Measurements from ENCODE around the gene PTGIS.

The PTGIS gene

DNA sequence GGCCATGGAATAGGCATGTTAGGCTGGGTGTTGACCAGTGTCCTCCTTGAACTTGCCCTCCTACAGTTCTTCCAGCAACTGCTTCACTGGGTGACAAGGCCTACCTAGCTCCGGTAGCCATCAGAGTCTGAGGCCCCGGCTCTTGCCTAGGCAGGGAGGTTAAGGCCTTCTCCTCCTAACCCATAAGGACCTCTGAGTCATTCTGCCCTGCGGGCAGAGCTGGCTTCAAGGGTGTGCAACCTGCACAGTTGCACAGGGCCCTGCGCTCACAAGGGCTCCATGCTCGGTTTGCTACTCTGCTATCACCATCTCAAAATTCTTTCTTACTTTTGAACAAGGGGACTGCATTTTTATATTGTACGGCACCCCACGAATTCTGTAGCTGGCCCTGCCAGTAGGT, 103.4 kb downstream of the PTGIS start:
- ChIA-PET CTCF (no interaction called here), POLR2A (no interaction called here)
- DNase-seq (ENCODE audit: extremely low spot score) = no peak
- TF ChIP-seq, protein P1, sequence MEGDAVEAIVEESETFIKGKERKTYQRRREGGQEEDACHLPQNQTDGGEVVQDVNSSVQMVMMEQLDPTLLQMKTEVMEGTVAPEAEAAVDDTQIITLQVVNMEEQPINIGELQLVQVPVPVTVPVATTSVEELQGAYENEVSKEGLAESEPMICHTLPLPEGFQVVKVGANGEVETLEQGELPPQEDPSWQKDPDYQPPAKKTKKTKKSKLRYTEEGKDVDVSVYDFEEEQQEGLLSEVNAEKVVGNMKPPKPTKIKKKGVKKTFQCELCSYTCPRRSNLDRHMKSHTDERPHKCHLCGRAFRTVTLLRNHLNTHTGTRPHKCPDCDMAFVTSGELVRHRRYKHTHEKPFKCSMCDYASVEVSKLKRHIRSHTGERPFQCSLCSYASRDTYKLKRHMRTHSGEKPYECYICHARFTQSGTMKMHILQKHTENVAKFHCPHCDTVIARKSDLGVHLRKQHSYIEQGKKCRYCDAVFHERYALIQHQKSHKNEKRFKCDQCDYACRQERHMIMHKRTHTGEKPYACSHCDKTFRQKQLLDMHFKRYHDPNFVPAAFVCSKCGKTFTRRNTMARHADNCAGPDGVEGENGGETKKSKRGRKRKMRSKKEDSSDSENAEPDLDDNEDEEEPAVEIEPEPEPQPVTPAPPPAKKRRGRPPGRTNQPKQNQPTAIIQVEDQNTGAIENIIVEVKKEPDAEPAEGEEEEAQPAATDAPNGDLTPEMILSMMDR (IDR thresholded peaks at IDR 0.05; ENCODE audit: control extremely low read depth, extremely low read depth, low read depth, missing control alignments) = no peak

DNA sequence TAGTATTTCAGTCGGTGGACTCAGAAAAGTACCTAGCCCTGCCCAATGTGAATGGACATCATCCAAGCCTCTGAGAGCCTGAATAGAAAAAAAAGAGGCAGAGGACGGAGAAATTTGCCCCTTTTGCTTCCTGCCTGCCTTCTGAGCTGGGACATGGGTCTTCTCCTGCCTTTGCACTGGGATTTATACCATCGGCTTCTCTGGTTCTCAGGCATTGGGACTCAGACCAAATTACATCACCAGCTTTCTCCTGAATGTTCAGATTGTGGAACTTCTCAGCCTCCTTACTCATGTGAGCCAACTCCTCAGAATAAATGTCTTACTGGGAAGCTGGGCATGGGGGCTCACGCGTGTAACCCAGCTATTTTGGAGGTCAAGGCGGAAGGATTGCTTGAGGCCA, 105.3 kb downstream of the PTGIS start:
- DNase-seq (ENCODE audit: extremely low spot score) = no peak
- TF ChIP-seq, protein P1 (IDR thresholded peaks at IDR 0.05; ENCODE audit: control extremely low read depth, extremely low read depth, low read depth, missing control alignments) = no peak
- POLR2A ChIA-PET = no interaction called here
- CTCF ChIA-PET = interaction anchor here (0.9 kb wide), 1 partner anchor 51 kb away, joined by 3 read pairs; no protein-coding TSS in a partner anchor

DNA sequence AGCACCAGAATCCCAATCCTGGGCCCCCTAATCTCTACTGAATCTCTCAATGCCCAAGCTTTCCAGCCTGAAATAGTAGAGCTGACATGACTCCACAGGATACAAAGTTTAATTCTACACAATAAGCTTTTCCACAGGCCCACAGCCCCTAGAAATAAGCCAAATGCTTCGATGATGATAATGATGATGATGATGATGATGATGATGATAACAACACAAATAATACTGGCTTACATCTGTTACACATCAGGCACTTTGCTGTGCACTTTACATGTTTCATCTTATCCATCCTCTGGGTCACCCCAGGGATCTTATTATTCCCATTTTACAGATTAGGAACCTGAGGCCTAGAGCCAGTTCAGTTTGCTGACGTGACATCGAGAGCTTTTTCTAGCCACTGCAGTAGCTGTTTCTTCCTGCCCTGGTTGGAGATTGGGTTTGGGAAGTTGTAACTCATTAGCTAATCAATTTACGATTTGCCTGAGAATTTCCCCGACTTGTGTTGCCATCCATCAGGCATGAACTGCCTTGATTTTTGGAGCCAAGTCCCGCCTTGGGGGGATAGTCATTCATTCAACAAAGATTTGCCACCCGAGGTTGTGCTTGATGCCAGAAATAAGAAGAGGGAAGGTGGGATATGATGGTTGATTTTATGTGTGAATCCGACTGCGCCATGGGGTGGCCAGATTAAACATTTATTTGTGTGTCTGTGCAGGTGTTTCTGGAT, 105.9 kb downstream of the PTGIS start:
- TF ChIP-seq, protein P1 (IDR thresholded peaks at IDR 0.05; ENCODE audit: control extremely low read depth, extremely low read depth, low read depth, missing control alignments) = no peak
- POLR2A ChIA-PET = no interaction called here
- DNase-seq (ENCODE audit: extremely low spot score) = no peak
- CTCF ChIA-PET = interaction anchor here (0.9 to 1.0 kb wide), 2 partner anchors 37 to 51 kb away, joined by 3 read pairs; no protein-coding TSS in a partner anchor

DNA sequence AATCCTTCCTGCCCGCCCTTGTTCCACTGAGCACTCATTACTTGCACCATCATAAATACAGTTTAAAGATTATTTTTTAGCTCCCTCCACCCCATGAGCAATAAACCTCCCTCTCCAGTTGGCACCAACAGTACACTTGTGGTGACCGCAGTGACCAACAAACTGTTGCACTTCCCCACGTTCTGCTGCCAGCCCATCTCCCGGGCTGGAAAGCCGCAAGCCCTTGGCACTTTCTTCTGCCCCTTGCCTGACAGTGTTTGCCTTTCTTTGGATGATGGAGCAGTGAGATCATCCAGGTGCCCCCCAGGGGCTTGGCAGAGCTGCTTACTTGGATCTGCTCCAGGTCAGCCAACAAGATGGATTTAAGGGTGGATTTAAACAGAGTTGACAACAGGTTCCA, 107.0 kb downstream of the PTGIS start:
- CTCF ChIA-PET = no interaction called here
- POLR2A ChIA-PET = no interaction called here
- no peak for DNase-seq (ENCODE audit: extremely low spot score)
- TF ChIP-seq, protein P1 (IDR thresholded peaks at IDR 0.05; ENCODE audit: control extremely low read depth, extremely low read depth, low read depth, missing control alignments) = no peak

DNA sequence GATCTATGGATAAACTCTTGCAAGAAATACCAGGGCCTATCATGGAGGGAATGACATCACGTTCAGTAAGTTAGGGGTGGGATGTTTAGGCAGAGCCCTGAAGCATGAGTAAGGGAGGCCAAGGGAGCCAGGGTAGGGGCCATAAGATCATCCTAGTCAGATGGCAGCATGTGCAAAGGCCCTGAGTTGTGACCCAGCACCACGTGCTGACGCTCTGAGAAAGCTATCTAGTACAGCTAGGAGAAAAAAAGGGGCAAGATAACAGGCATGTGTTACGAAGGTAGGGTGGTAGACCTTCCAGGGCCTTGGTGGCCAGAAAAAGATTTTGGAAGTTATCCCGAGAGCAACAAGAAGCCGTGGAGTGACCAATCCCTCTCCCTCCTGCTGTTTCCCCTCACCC, 107.8 kb downstream of the PTGIS start:
- ChIA-PET CTCF (no interaction called here), POLR2A (no interaction called here)
- TF ChIP-seq, protein P1 (IDR thresholded peaks at IDR 0.05; ENCODE audit: control extremely low read depth, extremely low read depth, low read depth, missing control alignments) = no peak
- DNase-seq (ENCODE audit: extremely low spot score) = no peak

DNA sequence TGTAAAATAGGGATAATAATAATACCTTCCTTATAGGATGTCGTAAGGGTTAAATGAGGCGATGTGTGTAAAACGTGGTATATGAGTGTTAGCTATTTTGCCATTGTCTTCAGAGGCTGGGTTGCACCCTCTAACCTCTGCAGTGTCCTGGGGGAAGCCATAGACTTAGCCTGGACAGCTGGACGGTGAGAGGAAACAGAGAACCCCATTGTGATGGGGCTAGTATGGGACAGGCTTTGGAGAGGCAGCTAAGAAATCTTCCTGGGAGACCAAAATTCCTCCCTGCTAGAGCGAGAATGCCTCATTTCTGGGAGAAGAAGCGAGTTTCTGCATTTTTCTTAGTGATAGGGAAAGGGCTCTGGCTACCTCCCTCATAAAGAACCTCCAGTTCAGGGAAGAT, 108.3 kb downstream of the PTGIS start:
- CTCF ChIA-PET = no interaction called here
- TF ChIP-seq, protein P1 (IDR thresholded peaks at IDR 0.05; ENCODE audit: control extremely low read depth, extremely low read depth, low read depth, missing control alignments) = no peak

More for the DNA sequence above, 108.3 kb downstream of the PTGIS start:
- DNase-seq (ENCODE audit: extremely low spot score) = no peak
- POLR2A ChIA-PET = no interaction called here

All from GM10248 (cell line).